ENCODE measurements around the gene QSOX2.
"Not testable (repeated sequence)": the region's sequence is repeated elsewhere in the genome, so short reads cannot be mapped to it uniquely, and the experiment has no call there.

The QSOX2 gene

GRCh38 chr9:136236471-136237410 lies 8.9 kb downstream of the QSOX2 start:
- DNase-seq (ENCODE audit: low spot score) = not testable (repeated sequence)

- no peak for DNase-seq (ENCODE audit: low spot score)
These were observed 9.7 kb downstream of the QSOX2 start for GRCh38 chr9:136235709-136236455.

GRCh38 chr9:136235171-136235570 lies 10.4 kb downstream of the QSOX2 start:
- no peak for DNase-seq (ENCODE audit: low spot score)

DNA sequence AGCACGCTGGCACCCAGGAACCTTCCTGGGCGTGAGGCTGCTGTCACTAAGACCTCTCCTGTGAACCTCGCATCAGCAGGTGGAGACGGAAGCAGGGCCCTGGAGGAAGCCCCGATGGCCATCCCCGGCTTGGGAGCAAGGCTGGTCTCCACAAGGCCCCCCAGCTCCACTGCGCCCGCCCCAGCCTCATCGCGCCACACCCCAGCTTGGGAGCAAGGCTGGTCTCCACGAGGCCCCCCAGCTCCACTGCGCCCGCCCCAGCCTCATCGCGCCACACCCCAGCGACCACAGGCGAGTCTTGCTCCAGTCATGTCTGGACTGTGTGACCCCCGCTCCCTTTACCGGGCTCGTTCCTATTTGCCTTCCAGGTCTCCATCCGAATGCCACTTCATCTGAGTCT lies 11.0 kb downstream of the QSOX2 start:
- no peak for DNase-seq (ENCODE audit: low spot score)

- no peak for DNase-seq (ENCODE audit: low spot score)
These were observed 11.7 kb downstream of the QSOX2 start for GRCh38 chr9:136233868-136234267.

DNA sequence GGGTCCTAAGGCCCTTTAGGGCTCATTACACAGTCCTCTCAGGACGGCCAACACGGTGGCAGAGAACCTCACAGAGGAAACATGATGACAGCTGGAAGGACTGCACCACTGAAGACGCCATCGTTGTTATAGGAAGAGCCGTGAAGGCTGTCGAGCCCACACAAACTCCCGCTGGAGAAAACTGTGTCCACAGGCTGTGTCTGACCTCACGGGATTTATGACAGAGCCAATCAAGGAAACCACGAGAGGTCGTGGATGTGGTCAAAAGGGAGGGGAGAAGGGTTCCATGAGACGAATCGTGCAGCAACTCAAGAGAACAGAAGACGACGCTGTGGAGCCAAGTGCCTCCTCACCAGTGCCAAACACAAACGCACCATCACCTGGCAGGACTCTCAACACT lies 12.2 kb downstream of the QSOX2 start:
- DNase-seq (ENCODE audit: low spot score) = no peak

GRCh38 chr9:136232969-136233368 lies 12.6 kb downstream of the QSOX2 start:
- no peak for DNase-seq (ENCODE audit: low spot score)

DNA sequence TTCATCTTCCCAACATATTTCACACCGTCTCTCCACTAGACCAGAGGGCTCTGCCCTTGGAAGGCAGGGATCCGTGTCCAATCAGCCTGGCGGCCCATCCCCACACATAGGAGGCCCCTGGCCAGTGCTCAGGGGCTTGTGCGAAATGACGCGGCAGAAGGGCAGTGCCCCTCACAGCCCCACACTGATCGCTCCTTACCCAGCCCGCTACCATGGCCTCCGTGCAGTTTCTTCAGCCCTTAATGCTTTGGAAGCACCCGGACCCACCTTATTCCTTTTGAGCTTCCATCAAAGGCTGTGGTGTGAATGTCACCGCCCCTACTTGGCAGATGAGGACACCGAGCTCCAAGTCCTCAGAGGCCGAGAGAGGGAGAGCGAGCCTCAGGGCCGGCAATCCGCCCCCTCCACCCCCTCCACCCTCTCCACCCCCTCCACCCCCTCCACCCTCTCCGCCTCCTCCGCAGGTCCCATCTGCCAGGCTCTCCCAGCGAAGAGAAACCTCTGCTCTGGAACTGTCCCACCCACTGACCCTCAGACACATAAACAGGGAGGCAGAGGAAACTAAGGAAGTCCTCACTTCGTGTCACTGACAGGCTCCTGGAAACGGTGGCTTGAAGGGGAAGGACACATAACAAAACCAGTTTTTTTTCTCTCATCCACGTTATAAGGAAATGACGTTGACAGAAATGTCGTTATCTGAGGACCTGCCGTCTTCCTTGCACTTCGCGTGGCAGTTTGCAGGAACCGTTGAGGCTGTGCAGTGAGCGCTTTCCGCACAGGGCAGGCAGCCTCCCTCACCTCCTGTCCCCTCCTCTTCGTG lies 13.9 kb downstream of the QSOX2 start:
- peak; percentile 76 for DNase-seq (ENCODE audit: low spot score)

GRCh38 chr9:136230773-136231172 lies 14.8 kb downstream of the QSOX2 start:
- DNase-seq (ENCODE audit: low spot score) = no peak

DNA sequence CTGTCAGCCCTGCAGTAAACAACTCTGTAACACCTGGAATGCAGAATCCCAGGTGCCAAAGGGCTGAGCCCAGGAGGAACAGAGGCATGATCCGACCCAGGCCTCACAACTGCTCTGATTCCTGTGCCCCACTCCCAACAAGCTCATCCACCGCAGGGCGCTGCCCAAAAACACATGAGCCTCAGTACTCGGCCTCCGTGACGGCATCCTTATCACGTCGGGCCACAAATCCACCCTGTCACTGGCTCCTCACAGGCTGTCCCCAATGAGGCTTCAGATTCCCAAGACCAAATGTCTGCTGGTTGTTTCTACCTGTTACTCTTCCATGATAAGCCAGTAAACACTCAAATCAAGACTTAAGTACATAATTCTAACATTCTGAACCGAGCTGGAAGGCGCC lies 15.2 kb downstream of the QSOX2 start:
- DNase-seq (ENCODE audit: low spot score) = peak; percentile 86

GRCh38 chr9:136229096-136230065 lies 16.2 kb downstream of the QSOX2 start:
- no peak for DNase-seq (ENCODE audit: low spot score)

GRCh38 chr9:136228107-136228875 lies 17.3 kb downstream of the QSOX2 start:
- no peak for DNase-seq (ENCODE audit: low spot score)

DNA sequence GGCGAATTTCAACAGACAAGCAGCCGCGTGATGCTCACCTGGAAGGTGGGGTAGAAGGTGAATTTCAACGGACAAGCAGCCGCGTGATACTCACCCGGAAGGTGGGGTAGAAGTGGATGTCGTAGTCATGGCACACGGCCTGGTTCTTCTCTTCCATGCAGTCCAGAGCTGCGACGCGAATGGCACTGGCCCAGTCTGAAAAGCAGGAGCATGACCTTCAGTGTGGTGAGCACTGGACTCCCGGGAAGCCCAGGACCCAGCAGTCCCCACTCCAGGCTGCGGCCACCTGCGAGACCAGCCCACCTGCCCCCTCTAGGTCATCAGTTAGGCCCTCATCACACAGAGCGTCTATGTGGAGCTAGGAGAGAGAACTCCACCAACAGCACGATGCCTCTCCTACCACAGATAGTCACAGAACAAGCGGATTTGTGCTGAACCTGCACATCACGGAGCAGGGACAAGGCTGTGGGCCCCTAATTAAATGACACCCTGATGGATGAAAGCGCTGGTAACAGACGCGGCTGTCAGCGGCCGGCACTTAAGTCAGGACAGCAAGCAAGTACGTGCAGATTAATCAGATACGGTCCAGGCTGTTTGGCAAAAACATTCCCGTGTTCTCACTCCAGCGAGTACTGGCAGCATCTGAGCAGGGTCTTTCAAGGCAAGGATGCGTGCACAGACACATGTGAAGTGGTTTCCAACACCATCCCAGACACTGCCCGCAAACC lies 18.8 kb downstream of the QSOX2 start:
- no peak for DNase-seq (ENCODE audit: low spot score)

- peak; percentile 83 for DNase-seq (ENCODE audit: low spot score)
These were observed 19.6 kb downstream of the QSOX2 start for GRCh38 chr9:136225748-136226679.

GRCh38 chr9:136225366-136225747 lies 20.3 kb downstream of the QSOX2 start:
- DNase-seq (ENCODE audit: low spot score) = no peak

DNA sequence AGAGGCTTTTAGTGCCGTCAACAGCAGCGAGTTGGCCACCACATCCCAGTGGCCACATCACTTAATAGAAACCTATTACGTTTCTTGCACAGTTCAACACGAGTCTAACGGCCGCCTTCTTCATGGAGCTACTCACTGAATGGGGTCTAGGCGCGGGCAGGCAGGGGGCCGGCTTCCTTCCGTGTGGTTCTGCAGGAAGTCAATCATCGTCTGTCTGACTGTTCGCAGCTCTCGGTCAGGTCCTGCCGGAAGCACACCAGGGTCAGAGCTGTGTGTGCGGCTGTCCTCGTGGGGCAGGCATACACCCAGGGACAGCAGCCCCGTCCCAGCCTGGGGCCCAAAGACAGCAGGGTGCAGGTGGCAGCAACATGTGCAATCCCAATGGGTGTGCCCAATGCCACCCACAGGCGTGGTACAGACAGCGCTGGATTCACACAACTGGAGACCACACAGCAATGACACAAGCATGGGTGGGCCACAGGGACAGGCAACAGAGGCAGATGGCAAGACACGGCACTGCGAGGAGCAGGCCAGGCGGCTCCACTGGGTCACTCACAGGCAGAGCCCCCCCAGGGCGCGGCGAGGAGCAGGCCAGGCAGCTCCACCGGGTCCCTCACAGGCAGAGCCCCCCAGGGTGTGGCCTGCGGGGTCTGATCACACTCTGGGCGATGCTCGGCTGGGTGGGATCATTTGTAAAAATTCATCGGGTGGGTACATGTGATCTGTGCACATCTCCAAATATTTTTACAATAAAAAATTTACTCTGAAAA lies 21.6 kb downstream of the QSOX2 start:
- DNase-seq (ENCODE audit: low spot score) = no peak

GRCh38 chr9:136222906-136223285 lies 22.7 kb downstream of the QSOX2 start:
- DNase-seq (ENCODE audit: low spot score) = no peak
